Parathyroid adenoma (tissue), 2 donors: ENCODE data around the gene ACVR1.

ENCODE experiments used
- H2AFZ ChIP-seq: fragments of 300-600 bp; sonication (generic); one replicate; pipeline ENCODE4 v1.7.0; 2017; ENCODE audit warnings: antibody characterized with exemption, mild to moderate bottlenecking
- H3K27ac ChIP-seq: fragments of 300-600 bp; sonication (generic); one replicate; pipeline ENCODE4 v1.7.0; 2017
- H3K27me3 ChIP-seq: fragments of 300-600 bp; sonication (generic); one replicate; pipeline ENCODE4 v1.7.0; 2017; ENCODE audit warnings: low read length; ENCODE audit not compliant: control insufficient read depth, insufficient read depth
- H3K36me3 ChIP-seq: fragments of 300-600 bp; sonication (generic); one replicate; pipeline ENCODE4 v1.7.0; 2017; ENCODE audit warnings: low read length; ENCODE audit not compliant: control insufficient read depth, insufficient read depth
- H3K4me1 ChIP-seq: fragments of 300-600 bp; sonication (generic); one replicate; pipeline ENCODE4 v1.7.0; 2017; ENCODE audit warnings: control low read depth
- H3K4me2 ChIP-seq: fragments of 300-600 bp; sonication (generic); one replicate; pipeline ENCODE4 v1.7.0; 2017; ENCODE audit warnings: low read length
- H3K4me3 ChIP-seq: fragments of 300-600 bp; sonication (generic); one replicate; pipeline ENCODE4 v1.7.0; 2017; ENCODE audit warnings: low read depth, low read length
- H3K79me2 ChIP-seq: fragments of 300-600 bp; sonication (generic); one replicate; pipeline ENCODE4 v1.7.0; 2017; ENCODE audit warnings: control low read depth
- H3K9ac ChIP-seq: fragments of 300-600 bp; sonication (generic); one replicate; pipeline ENCODE4 v1.7.0; 2017; ENCODE audit warnings: mild to moderate bottlenecking
- H3K9me3 ChIP-seq: fragments of 300-600 bp; sonication (generic); one replicate; pipeline ENCODE4 v1.7.0; 2017; ENCODE audit warnings: low read length; ENCODE audit not compliant: control insufficient read depth
- TF ChIP-seq, protein P1 (sequence below): fragments of 300-600 bp; sonication (generic); IDR thresholded peaks from one replicate; pipeline ENCODE4 v1.7.0; 2017; ENCODE audit warnings: antibody characterized with exemption, mild to moderate bottlenecking
- donor health status: primary hyperparathyroidism.

Gene ACVR1

DNA sequence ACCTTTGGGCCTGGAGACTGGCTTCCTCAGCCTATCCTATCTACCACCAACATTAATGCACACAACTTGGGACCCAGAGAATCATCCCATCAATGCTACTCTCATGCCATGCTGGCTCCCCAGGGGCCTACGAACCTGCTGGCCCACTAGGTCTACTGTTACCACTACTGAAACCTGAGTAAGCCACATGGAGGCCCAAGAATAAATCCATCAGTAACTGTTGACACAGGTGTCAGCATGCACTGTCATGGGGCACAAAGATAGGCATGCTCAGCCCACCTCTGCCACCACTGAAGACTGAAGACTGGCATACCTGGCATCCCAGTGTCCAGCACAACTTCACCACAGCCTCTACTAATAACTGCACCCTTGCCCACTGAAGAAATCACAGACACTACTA, 176.3 kb downstream of the ACVR1 start:
- no peaks in the 10 kb centered on the region for H3K79me2 ChIP-seq
- H3K4me1 ChIP-seq: no peaks in the 10 kb centered on the region
- no peak overlapping the region for H3K4me2 ChIP-seq
- H3K9me3 ChIP-seq: no peaks in the 10 kb centered on the region
- TF ChIP-seq, protein P1, sequence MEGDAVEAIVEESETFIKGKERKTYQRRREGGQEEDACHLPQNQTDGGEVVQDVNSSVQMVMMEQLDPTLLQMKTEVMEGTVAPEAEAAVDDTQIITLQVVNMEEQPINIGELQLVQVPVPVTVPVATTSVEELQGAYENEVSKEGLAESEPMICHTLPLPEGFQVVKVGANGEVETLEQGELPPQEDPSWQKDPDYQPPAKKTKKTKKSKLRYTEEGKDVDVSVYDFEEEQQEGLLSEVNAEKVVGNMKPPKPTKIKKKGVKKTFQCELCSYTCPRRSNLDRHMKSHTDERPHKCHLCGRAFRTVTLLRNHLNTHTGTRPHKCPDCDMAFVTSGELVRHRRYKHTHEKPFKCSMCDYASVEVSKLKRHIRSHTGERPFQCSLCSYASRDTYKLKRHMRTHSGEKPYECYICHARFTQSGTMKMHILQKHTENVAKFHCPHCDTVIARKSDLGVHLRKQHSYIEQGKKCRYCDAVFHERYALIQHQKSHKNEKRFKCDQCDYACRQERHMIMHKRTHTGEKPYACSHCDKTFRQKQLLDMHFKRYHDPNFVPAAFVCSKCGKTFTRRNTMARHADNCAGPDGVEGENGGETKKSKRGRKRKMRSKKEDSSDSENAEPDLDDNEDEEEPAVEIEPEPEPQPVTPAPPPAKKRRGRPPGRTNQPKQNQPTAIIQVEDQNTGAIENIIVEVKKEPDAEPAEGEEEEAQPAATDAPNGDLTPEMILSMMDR: no peak
- H3K4me3 ChIP-seq: no peak overlapping the region
- no peaks in the 10 kb centered on the region for H3K27me3 ChIP-seq
- H3K27ac ChIP-seq: no peak overlapping the region
- H3K36me3 ChIP-seq: no peaks in the 10 kb centered on the region
- no peak overlapping the region for H3K9ac ChIP-seq
- H2AFZ ChIP-seq: no peak overlapping the region

DNA sequence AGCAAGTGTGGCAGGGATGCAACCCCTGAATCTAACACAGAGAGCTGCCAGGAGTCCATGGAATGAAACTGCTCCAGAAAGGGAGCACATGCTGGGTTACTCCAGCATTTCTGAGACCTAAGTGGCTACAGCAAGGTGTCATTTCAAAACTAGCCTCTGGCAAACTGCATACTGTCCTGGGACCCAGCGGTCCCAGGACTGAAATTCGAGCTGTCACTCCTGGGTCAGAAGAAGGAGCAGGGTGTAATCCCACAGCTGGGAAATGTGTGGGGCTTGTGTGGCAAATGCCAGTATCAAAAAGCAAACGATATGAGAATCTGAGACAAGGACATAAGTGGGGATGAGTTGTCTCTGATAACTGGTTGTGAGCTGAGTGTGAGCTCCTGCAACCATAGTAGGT, 177.1 kb downstream of the ACVR1 start:
- Histone ChIP-seq H3K4me1 (no peaks in the 10 kb centered on the region), H3K9me3 (no peaks in the 10 kb centered on the region), H3K4me2 (no peak overlapping the region), H3K79me2 (no peaks in the 10 kb centered on the region), H3K27me3 (no peaks in the 10 kb centered on the region), H2AFZ (no peak overlapping the region), H3K4me3 (no peak overlapping the region), H3K9ac (no peak overlapping the region), H3K27ac (no peak overlapping the region), H3K36me3 (no peaks in the 10 kb centered on the region)
- TF ChIP-seq, protein P1: no peak

DNA sequence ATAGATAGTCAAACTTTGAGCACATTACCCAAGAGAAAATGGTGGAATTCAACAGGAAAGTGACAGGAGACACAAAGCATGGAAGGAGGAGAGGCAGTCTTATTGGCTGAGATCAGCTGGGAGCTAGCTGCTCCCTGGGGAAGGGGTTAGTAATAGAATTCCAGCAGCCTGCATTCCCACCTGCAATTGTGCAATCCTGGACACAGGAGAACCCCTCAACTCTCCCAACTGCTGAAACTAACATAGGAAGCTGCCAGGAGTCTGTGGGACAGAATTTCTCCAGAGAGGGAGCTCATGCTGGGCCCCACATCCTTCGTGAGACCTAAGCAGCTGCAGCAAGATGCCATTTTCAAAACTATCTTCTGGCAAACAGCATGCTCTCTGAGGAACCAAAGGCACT, 177.7 kb downstream of the ACVR1 start:
- no peaks in the 10 kb centered on the region for H3K9me3 ChIP-seq

DNA sequence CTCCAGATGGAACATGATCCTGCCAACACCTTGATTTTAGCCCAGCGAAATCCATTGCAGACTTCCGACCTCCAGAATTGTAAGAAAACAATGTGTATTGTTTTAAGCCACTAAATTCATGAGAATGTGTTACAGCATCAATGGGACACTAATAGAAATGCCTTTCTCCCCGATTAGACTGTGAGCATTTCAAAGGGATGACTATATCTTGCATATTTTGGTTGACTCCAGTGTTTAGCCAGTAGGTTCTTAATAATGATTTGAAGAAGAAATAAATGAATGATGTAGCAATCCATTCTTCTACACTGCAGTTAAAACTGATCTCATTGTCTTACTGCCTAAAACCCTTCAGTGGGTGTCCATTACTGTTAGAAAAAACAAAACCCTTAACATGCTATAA, 180.1 kb downstream of the ACVR1 start:
- Histone ChIP-seq H3K4me3 (no peak overlapping the region), H3K9me3 (no peaks in the 10 kb centered on the region), H3K4me2 (no peak overlapping the region), H3K27me3 (no peaks in the 10 kb centered on the region), H2AFZ (no peak overlapping the region), H3K79me2 (no peaks in the 10 kb centered on the region), H3K4me1 (no peaks in the 10 kb centered on the region), H3K9ac (no peak overlapping the region), H3K27ac (no peak overlapping the region), H3K36me3 (no peaks in the 10 kb centered on the region)
- TF ChIP-seq, protein P1: no peak

More for the DNA sequence above, 177.7 kb downstream of the ACVR1 start:
- Histone ChIP-seq H3K36me3 (no peaks in the 10 kb centered on the region), H3K79me2 (no peaks in the 10 kb centered on the region), H3K9ac (no peak overlapping the region), H3K27ac (no peak overlapping the region), H3K4me3 (no peak overlapping the region), H2AFZ (no peak overlapping the region), H3K27me3 (no peaks in the 10 kb centered on the region), H3K4me2 (no peak overlapping the region), H3K4me1 (no peaks in the 10 kb centered on the region)
- TF ChIP-seq, protein P1: no peak

DNA sequence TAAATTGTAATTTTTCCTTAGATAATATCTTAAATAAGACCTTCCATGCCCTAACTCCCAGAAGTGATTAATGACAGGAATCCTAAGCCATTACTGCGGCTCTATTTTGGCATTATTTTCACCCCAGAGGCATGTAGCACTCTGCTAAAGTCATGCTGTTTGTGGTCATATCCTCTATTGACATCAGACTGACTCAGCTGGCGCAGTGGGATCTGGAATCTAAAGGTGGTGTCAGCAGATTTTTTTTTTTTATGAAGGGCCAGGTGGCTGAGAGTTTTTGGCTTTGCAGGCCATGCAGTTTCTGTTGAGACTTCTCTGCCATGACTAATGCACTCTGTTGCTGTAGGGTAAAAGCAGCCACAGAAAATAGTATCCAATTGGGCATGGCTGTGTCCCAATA, 183.4 kb downstream of the ACVR1 start:
- Histone ChIP-seq H3K79me2 (no peaks in the 10 kb centered on the region), H3K4me1 (no peaks in the 10 kb centered on the region), H3K4me3 (no peak overlapping the region), H2AFZ (no peak overlapping the region), H3K4me2 (no peak overlapping the region), H3K9me3 (no peaks in the 10 kb centered on the region), H3K36me3 (no peaks in the 10 kb centered on the region), H3K27ac (no peak overlapping the region), H3K27me3 (no peaks in the 10 kb centered on the region), H3K9ac (no peak overlapping the region)
- TF ChIP-seq, protein P1: no peak
